Astrocyte (in vitro differentiated cells and primary cell): ENCODE data around the gene UNCX. TPM values are rescaled to one million over a fixed set of nuclear protein-coding genes. Genes with fewer than 3 reads are reported as not detected.
"Not testable (repeated sequence)": the region's sequence is repeated elsewhere in the genome, so short reads cannot be mapped to it uniquely, and the experiment has no call there.

Experiments used
- DNase-seq: peaks from one replicate; pipeline ENCODE4 v3.0.0-alpha.2; 2010; ENCODE audit warnings: low read depth
- FAIRE-seq: peaks from 2 replicates; lab custom pipeline; 2011; peaks lifted over from hg19 to GRCh38; lab: Jason Lieb, UNC
- H2AFZ ChIP-seq: 2 replicates; pipeline ENCODE4 v1.6.0; 2012; ENCODE audit warnings: low read depth, low read length, inconsistent platforms
- H3K27ac ChIP-seq: 2 replicates; pipeline ENCODE4 v1.5.1; 2011; ENCODE audit warnings: low read depth, low read length, inconsistent platforms
- H3K27me3 ChIP-seq: 2 replicates; pipeline ENCODE4 v1.6.0; 2011; ENCODE audit warnings: low read length, inconsistent platforms; ENCODE audit not compliant: insufficient read depth
- H3K36me3 ChIP-seq: 2 replicates; pipeline ENCODE4 v1.5.1; 2011; ENCODE audit warnings: low read length, inconsistent platforms; ENCODE audit not compliant: insufficient read depth
- H3K4me1 ChIP-seq: 2 replicates; pipeline ENCODE4 v1.5.1; 2011; ENCODE audit warnings: low read length, inconsistent platforms; ENCODE audit not compliant: insufficient read depth
- H3K4me2 ChIP-seq: 2 replicates; pipeline ENCODE4 v1.6.0; 2012; ENCODE audit warnings: low read length, inconsistent platforms
- H3K4me3 ChIP-seq: 2 replicates; pipeline ENCODE4 v1.5.1; 2011; ENCODE audit warnings: low read depth, mild to moderate bottlenecking, low read length, inconsistent platforms; ENCODE audit not compliant: insufficient read depth
- H3K79me2 ChIP-seq: 2 replicates; pipeline ENCODE4 v1.6.0; 2012; ENCODE audit warnings: mild to moderate bottlenecking, low read length, inconsistent platforms; ENCODE audit not compliant: insufficient read depth
- H3K9ac ChIP-seq: 2 replicates; pipeline ENCODE4 v1.6.0; 2012; ENCODE audit warnings: mild to moderate bottlenecking, low read length, inconsistent platforms
- H3K9me3 ChIP-seq: 2 replicates; pipeline ENCODE4 v1.5.1; 2012; ENCODE audit warnings: low read depth, mild to moderate bottlenecking, low read length, inconsistent platforms; ENCODE audit not compliant: insufficient read depth
- H4K20me1 ChIP-seq: 2 replicates; pipeline ENCODE4 v1.6.0; 2012; ENCODE audit warnings: low read length, inconsistent platforms; ENCODE audit not compliant: insufficient read depth
- H3K27ac Mint-ChIP-seq: one replicate; pipeline ENCODE4 v1.8.0; 2021; ENCODE audit warnings: mild to moderate bottlenecking, mixed read lengths; ENCODE audit not compliant: unreplicated experiment
- H3K27me3 Mint-ChIP-seq: one replicate; pipeline ENCODE4 v1.8.0; 2021; ENCODE audit warnings: low read depth, mixed read lengths; ENCODE audit not compliant: unreplicated experiment
- H3K36me3 Mint-ChIP-seq: one replicate; pipeline ENCODE4 v1.8.0; 2021; ENCODE audit warnings: low read depth, mixed read lengths; ENCODE audit not compliant: unreplicated experiment
- H3K4me1 Mint-ChIP-seq: one replicate; pipeline ENCODE4 v1.8.0; 2021; ENCODE audit warnings: low read depth, mixed read lengths; ENCODE audit not compliant: unreplicated experiment
- H3K4me3 Mint-ChIP-seq: one replicate; pipeline ENCODE4 v1.8.0; 2021; ENCODE audit warnings: mild to moderate bottlenecking, moderate library complexity, mixed read lengths; ENCODE audit not compliant: unreplicated experiment
- H3K9me3 Mint-ChIP-seq: one replicate; pipeline ENCODE4 v1.8.0; 2021; ENCODE audit warnings: mild to moderate bottlenecking, mixed read lengths; ENCODE audit not compliant: unreplicated experiment
- EZH2 ChIP-seq: IDR thresholded peaks from 2 replicates; pipeline ENCODE4 v1.6.1; 2012; ENCODE audit warnings: mild to moderate bottlenecking, low read length, inconsistent platforms; ENCODE audit not compliant: insufficient read depth
- total RNA-seq: library from RNA; stranded (reverse); gene quantifications from 2 replicates; pipeline ENCODE4 v1.2.1, GENCODE V29; 2021
- TF ChIP-seq, protein P1 (sequence below): IDR thresholded peaks from 2 replicates; pipeline ENCODE4 v1.5.1; 2011; ENCODE audit warnings: low read depth, mild to moderate bottlenecking, inconsistent platforms, low read length, moderate library complexity; ENCODE audit not compliant: insufficient read depth

Gene UNCX
- total RNA-seq, 1 donor from 2014 or later: not detected

- H3K27me3 Mint-ChIP-seq: peaks cover 42% of the 10 kb centered on the region
Observed at GRCh38 chr7:1260244-1260635, 27.6 kb downstream of the UNCX start.

GRCh38 chr7:1261036-1261435 is 28.4 kb downstream of the UNCX start:
- not testable (repeated sequence) for H4K20me1 ChIP-seq, H3K27ac ChIP-seq, FAIRE-seq, H3K9me3 ChIP-seq, H3K4me3 Mint-ChIP-seq, H3K4me1 Mint-ChIP-seq, H3K79me2 ChIP-seq, H3K4me3 ChIP-seq, H3K4me2 ChIP-seq, H3K27me3 ChIP-seq, H3K9ac ChIP-seq, H3K4me1 ChIP-seq, DNase-seq, H3K9me3 Mint-ChIP-seq, H3K27ac Mint-ChIP-seq, H2AFZ ChIP-seq, H3K36me3 ChIP-seq, H3K36me3 Mint-ChIP-seq
- peaks cover 43% of the 10 kb centered on the region for H3K27me3 Mint-ChIP-seq

More at GRCh38 chr7:1260244-1260635, 27.6 kb downstream of the UNCX start:
- H3K27ac ChIP-seq: no peak overlapping the region
- H4K20me1 ChIP-seq: no peaks in the 10 kb centered on the region
- Mint-ChIP-seq H3K9me3 (no peaks in the 10 kb centered on the region), H3K27ac (no peak overlapping the region), H3K4me1 (no peaks in the 10 kb centered on the region), H3K36me3 (no peaks in the 10 kb centered on the region), H3K4me3 (no peak overlapping the region)
- H3K9me3 ChIP-seq: no peaks in the 10 kb centered on the region
- H3K4me2 ChIP-seq: no peak overlapping the region
- peaks cover 5% of the 10 kb centered on the region for H3K27me3 ChIP-seq
- H3K79me2 ChIP-seq: no peaks in the 10 kb centered on the region
- H3K4me1 ChIP-seq: no peaks in the 10 kb centered on the region
- no peak overlapping the region for H3K4me3 ChIP-seq
- no peak overlapping the region for H3K9ac ChIP-seq
- H3K36me3 ChIP-seq: no peaks in the 10 kb centered on the region
- no peak overlapping the region for H2AFZ ChIP-seq
- TF ChIP-seq, protein P1, sequence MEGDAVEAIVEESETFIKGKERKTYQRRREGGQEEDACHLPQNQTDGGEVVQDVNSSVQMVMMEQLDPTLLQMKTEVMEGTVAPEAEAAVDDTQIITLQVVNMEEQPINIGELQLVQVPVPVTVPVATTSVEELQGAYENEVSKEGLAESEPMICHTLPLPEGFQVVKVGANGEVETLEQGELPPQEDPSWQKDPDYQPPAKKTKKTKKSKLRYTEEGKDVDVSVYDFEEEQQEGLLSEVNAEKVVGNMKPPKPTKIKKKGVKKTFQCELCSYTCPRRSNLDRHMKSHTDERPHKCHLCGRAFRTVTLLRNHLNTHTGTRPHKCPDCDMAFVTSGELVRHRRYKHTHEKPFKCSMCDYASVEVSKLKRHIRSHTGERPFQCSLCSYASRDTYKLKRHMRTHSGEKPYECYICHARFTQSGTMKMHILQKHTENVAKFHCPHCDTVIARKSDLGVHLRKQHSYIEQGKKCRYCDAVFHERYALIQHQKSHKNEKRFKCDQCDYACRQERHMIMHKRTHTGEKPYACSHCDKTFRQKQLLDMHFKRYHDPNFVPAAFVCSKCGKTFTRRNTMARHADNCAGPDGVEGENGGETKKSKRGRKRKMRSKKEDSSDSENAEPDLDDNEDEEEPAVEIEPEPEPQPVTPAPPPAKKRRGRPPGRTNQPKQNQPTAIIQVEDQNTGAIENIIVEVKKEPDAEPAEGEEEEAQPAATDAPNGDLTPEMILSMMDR: no peak
- TF ChIP-seq EZH2: no peak
- FAIRE-seq (no peak), DNase-seq (no peak)

- Mint-ChIP-seq H3K27me3 (peaks cover 42% of the 10 kb centered on the region), H3K4me3 (no peak overlapping the region), H3K9me3 (no peaks in the 10 kb centered on the region), H3K27ac (no peak overlapping the region), H3K36me3 (no peaks in the 10 kb centered on the region), H3K4me1 (no peaks in the 10 kb centered on the region)
- Histone ChIP-seq H3K9me3 (no peaks in the 10 kb centered on the region), H3K36me3 (no peaks in the 10 kb centered on the region), H4K20me1 (no peaks in the 10 kb centered on the region), H2AFZ (no peak overlapping the region), H3K4me2 (no peak overlapping the region), H3K9ac (no peak overlapping the region), H3K4me3 (no peak overlapping the region), H3K27me3 (no peaks in the 10 kb centered on the region), H3K27ac (no peak overlapping the region), H3K4me1 (no peaks in the 10 kb centered on the region), H3K79me2 (no peaks in the 10 kb centered on the region)
- TF ChIP-seq, protein P1: no peak
- no peak for TF ChIP-seq EZH2
- FAIRE-seq (no peak), DNase-seq (no peak)
Observed at GRCh38 chr7:1262441-1262840, 29.8 kb downstream of the UNCX start.
